GM19240 (cell line): ENCODE results near the gene ACVR1.
"Not testable (repeated sequence)": the region's sequence is repeated elsewhere in the genome, so short reads cannot be mapped to it uniquely, and the experiment has no call there.

Experiments used
- DNase-seq: peaks from one replicate; pipeline ENCODE4 v3.0.0; 2011; ENCODE audit warnings: low spot score; ENCODE audit not compliant: insufficient read length

Gene ACVR1

DNA sequence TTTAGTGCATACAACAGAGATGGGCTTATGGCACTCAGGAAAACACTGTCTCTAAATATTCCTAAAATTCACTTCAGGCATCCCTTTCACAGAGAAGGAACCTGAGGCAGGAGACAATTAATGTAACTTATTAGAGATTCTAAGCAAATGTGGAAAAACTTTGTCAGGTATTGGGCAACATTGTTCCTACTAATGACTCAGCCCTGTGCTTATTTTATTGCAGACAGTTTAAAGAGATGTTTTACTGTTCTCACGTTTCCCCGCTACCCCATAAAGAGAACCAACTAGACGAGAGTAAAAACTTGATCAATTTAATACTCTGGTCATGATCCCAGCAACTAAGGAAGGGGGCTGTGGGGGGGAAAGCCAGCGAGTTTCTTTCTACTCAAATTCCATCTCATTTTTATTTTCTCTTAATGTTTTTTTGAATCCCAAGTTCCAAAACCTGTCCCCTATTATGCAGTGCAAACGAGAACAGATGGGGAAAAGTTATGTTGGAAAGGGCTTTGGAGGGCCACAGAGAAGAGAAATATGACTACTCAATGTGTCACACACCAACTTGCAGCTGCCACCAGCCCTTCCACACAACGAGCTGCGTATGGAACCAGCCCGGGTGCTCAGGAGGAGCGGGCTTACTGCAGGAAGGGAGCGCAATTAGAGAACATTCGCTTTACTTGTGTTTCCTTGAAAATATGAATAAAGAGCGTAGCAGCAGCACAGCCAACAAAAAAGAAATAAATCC lies 18.7 kb upstream of the ACVR1 start:
- DNase-seq = no peak

DNA sequence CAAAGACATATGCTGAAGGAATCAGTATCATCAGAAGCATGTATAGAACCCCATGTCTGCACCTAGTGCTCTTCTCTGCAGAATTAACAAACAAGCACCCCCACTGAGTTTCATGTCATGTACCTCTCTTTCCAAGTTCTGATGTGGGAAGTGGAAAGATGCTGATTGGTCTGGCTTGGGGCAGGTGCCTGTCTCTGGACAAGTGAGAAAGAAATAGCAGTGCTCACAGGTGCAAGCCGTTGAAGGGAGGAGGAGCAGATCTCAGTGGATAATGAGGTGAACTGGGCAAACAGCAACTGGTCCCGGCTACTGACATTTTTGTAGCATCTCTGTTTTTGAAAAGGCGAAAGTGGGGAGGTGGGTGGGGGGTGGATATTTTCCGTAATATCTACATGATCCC lies 17.5 kb upstream of the ACVR1 start:
- DNase-seq = no peak

DNA sequence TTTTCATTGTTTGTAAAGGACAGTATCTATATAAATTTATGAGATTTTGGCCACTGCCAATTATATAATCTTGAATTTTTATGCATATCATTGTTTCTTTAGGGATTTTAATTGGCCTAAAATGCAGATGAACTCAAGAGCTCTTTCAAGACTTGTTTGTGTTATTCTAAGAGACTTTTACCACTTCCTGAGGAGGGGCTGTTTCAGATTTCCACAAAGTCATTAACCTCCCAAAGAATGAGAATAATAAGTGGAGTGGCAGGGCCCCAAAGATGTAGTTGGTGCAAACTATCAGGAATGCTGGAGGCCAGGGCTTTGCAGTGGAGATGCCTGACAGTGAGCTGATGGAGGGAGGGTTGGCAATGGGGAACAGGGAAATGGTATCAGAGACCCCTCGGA lies 15.5 kb upstream of the ACVR1 start:
- no peak for DNase-seq

DNA sequence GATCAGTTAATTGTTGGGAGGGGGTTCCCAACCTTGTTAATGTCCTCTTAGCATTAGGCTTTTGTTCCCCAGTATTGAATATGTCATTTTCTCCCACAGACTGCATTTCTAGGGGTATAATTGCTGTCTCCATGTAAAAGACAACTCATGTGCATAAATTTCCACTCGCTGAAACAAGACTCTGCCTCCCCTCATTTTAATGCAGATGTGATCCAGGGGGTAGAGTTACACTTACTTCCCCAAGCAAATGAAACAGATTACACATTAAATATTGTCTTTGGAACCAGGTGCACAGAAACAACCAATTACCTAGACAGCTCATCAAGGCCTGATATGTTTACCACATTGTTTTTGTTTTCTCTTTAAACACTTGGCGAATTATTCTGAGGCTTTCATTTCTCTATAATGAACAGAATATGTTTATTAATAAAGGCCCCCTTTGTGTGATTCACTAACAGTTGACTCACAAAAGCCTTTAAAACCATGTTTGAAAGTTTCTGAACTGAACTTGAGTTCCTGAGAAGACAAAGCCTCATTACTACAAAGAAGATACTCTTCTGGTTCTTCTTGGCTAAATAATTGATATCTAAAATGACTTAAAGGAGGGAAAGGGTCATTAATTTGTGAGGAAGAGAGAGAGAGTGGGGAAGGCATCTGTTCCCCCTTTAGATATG lies 15.0 kb upstream of the ACVR1 start:
- DNase-seq = no peak

DNA sequence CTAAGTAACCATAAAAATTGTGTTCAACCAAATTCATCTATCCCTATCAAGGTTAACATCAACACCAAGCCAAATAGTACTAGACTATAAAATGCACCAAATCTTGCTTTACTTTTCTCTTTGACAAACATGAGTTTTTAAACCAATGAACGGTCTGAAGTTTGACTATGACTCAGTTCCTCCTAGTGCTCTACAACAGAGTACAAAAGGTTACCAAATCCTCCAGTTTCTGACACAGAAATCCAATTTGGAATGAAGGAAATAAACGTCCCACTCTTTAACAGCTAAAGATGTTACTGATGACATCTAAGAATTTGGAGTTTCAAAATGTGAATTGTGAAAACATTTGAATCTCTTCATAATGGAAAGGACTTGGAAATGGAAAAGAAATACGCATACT lies 11.8 kb upstream of the ACVR1 start:
- DNase-seq = no peak

DNA sequence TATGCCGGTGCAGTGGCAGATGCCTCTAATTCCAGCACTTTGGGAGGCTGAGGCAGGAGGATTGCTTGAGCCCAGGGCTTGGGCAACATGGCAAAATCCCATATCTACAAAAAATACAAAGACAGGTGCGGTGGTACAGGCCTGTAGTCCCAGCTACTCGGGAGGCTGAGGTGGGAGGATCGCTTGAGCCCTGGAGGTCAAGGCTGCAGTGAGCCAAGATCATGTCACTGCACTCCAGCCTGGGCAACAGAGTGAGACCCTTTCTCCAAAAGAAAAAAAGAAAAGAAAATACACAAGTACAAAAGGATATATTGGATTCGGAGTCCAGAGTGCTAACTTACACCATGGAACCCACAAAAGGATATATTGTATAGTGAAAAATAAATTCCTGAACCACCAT lies 8.4 kb upstream of the ACVR1 start:
- DNase-seq = not testable (repeated sequence)

DNA sequence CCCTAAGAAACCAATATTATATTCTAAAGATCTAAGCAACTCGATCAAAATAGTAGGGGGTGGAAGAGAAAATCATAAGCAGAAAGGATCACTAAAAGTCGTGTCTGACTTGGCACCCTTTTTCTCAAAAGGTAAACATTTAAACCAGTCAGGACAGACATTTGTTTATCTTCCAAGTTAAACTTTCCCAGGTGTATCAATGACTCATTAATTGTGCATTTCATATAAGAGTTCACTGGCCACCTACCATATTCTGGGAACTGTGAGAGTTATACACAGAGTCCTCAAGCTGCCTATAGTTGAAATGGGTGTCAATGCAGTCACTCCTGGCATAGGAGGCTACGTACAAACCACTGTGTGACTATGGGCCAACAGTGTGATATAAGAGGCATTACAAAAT lies 4.8 kb upstream of the ACVR1 start:
- DNase-seq = no peak

DNA sequence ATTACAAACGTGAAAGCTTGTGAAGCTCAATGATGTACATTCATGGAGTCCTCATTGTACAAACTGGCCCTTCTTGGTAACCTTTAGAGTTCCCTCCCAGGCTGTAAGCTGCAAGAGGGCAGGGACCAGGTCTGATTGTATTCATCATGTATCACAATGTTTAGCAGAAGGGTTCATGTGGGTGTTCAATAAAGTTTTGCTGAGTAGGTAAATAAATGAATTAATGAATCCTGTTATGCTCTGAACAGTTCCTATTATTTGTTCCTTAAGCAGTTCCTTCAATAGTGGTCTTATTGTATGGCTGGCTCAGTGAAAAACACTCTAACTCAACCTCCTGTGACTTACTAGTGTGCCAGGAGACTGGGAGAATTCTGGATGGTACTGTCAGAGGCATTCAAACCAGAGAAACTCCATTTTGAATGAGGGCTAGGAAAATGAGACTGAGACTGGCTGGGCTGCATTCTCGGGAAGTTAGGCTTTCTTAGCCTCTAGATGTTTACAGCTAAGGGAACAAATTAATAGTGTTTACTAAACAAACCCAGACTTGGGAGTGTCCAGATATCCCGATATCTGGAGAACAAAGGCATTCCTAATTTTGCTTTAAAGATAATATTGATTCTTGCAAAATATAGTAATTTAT lies 1.8 kb upstream of the ACVR1 start:
- no peak for DNase-seq

DNA sequence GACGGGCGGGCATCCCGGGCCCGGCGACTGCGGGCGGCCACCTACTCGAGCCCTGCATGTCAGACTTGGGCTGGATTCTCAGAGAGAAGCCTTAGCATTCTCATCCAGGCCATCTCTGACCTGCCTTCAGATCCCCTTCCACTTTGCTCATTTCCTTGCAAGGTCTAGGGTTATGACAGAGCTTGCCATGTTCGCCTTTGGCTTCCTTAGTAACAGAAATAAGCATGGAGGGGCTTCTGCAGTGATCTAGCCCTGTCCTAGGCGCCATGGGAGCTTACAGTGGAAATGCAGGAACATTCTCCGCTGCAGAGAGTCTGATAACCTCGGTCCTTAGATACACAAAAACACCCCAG lies 632 bp upstream of the ACVR1 start:
- no peak for DNase-seq

DNA sequence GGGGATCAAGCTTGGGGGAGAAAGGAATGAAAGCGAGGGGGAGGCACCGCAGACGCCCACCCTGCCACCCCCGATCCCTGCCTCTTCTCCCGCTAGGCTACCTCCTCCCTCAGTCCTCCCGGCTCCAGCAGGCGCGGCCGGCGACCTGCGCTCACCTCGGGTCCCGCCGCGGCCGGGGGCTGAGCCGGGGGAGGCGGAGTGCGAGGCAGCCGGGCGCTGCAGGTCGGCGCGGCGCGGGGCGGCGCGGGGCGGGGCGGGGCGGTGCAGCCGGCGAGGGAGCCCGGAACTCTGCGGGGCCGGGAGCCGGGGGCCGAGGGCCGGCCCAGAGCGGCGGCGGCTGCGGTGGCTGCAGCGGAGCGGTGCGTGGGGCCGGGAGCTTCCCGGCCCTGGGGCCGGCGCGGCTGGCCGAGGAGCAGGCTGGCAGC lies 477 bp downstream of the ACVR1 start:
- no peak for DNase-seq

DNA sequence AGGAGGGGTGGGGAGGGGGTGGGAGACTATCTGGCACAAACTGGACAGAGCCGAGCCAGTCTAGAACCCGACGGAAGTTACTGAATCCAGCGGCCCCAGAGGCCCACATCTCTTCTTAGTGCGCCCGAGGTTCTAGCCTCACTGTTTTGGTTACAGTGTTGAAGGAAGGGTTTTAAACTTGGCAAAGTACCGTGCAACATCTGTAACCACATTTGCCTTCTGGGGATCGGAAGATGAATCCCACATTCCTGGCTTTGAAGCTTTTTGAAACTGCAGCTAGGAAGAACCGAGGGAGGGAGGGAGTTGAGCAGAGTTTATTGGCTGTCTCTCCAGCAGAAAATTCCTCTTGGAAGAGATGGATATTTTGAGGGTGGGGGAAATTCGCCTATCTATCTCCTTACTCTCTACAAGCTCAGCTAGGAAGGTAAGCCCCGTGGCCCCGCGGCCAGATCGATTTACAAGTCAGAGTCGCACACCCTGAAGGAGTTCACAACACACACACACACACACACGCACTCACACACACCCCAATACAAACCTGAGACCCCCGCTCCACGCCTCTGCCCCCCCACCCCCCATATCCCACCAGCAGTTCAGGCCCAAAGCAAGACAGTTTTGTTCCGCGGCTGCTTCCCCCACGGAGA lies 1.0 kb downstream of the ACVR1 start:
- no peak for DNase-seq

DNA sequence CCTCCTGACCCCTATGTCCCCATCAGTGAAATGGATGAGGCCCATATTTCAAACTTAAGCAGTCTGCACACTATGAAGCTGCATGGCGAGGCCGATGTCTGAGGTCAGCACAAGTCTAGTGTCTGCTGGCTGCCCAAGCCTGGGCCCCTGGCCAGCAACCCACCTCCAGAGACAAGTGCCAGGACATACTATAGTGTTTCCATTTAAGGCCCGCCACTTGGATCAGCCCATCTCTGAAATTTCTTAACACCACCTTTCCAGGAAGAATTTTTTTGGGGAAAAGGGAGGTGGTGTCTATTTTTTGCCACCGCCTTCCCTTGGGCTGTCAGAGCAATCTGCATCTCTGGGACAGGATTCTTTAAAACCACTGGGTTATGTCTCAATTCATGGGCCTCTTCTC lies 1.8 kb downstream of the ACVR1 start:
- no peak for DNase-seq

DNA sequence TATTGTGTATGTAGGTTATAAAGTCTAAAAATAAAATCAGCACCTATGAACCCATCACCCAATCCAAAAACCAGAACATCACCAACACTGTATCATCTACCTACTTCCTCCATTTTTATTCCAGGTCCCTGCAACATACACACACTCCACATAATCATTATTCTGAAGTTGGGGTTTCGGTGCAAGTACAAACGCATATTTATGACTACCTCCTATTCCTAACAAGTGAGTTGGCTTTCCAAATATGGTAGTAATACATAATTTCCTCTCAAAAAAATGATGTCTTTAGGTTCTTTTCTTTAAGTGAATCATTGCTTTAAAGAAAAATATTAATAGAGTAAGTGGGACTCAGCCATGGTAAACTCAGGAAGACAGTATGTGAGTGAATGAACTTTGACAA lies 3.3 kb downstream of the ACVR1 start:
- no peak for DNase-seq

DNA sequence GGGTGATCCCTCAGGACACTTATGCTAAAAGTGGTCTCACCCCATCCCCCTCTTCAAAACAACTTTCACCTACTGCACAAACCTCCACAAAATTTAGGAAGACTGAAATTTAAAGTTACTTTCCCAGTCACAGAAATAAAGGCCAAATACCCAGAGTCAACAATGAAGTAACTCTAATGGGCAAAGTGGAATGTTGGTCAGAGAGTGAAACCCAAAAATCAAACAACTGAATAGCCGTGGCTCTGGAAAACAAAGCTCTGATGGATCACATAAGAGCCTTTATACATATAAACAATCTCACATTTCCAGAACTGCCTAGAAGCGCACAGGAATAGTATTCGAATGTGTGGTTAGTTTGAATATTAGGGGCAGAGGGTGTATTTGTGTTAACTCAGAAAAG lies 4.7 kb downstream of the ACVR1 start:
- DNase-seq = no peak

DNA sequence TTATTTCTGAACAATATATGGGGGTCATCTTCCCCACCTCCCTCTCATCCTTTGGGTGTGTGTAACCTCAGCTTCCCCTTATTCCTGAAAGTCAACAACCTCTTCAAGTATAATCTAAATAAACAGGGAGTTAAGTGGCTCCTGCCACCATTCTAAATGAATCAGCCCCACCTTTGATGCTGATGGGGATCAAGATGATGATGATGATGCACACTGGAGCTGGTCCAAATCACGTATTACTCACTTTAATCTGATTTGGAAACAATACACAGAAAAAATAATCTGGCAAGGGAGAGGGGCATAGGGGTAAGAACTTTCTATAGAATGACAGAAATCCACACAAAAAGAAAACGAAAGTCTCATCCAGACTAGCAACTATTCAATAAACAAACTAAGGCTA lies 7.1 kb downstream of the ACVR1 start:
- DNase-seq = no peak

DNA sequence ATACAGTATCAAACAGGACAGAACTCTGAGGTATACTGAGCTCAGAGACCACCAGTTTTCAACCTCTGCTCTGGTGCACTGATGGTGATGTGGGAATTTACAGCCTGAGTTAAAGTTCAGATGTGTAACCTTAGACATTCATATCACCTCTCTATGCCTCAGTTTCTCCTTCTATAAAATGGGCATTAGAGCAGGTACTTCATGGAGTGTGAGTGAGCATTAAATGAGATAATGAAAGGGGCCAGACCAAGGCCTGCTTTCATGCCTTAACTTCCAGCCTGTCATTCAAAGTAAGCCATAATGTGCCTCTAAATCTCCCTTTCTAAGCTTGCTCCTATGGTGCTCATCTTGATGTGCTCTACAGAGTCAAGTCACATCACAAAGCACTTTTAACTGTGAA lies 8.4 kb downstream of the ACVR1 start:
- no peak for DNase-seq

DNA sequence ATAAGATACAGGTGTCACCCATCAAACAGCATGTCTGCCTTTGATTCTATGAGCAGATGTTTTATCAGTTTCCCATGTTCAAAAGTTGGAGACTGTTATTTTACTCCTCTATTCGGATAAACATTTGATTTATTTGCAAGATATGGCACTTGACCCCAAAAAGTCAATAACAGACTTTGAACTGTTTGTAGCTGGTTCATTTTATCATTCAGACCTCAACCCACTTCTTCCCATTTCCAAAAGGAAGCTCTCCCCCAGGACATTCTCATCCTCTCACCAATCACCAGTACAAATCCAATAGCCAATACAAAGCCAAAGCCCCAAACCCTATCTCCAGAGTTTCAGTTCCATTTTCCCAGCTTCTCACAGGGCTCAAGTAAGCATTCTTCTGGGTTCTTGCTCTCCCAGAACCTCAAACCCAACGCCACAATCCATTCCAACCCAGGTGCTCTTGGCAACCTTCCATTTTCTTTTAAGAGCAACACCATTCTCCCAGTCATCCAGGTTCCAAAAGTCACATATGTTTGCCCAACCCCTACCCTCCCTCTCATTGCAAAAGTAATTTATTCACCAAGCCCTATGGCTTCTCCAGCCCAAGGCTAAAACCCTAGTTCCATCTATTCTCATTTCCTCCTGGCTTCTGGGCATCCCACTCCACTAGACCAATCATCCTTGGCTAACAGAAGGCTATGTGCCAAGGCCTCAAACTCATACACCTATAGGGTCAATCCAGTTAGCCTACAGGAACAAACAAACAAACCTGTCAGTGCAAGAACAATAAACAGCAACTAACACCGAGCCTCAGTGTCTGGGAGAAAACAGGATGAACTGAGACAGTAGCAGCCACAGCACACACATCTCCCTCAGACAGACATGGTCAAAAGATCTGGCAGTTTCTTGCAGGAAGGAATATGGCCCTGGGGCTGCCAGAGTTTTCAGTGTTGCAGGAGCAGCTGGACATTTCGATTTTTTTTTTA lies 9.2 kb downstream of the ACVR1 start:
- DNase-seq = no peak

DNA sequence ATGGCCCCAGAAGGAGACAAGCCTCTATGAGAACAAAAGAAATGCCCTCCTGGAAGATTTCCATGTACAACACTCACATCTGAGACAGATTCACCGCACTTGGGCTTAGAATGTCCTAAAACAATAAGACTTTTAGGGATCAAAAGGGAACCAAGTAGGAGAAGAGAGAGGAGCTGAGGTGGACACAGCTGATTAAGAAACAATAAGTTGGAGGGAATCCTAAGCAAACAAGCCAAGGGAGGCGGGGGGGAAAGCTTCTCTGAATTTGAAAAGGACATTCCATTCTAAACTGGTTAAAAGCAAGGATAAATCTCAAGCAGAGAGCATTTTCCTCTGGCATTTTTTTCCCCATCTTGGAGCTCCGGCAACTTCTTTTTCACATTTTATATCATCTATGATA lies 9.9 kb downstream of the ACVR1 start:
- DNase-seq = no peak

DNA sequence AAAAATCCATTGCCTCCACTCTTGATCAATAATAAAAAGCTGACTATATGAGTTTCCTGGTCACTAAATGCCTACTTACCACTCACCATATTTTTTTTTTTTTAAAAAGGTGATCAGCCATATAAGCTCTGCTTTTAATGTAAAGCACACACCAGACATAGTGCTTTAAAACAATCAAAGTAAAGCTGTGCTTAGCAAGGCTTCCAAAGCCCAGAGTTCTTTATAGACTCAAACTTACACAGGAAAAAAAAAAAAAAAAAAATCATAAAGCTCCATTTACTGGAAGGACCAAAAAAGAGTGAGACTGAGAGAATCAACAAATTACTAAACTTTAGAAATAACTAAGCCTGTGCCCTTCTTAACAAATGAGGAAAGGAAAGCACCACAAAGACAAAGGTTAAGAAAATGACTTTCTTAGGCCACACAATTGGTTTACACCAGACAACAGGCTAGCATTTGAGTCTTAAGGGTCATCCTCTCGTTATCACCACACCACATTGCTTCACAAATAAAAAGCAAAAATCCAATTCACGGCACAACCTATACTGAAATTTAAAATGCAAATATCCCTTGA lies 11.2 kb downstream of the ACVR1 start:
- DNase-seq = no peak

DNA sequence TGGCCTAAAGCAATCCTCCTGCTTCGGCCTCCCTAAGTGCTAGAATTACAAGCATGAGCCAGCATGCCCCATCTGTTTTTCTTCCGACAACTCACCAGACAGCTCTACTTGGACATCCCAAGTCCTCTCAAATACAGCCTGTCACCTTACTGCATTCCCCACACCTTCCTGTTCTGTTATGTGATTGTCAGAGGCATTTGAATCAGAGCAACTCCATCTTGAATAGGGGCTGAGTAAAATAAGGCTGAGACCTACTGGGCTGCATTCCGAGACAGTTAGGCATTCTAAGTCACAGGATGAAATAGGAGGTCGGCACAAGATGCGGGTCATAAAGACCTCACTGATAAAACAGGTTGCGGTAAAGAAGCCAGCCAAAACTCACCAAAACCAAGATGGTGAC lies 17.3 kb downstream of the ACVR1 start:
- DNase-seq = no peak

DNA sequence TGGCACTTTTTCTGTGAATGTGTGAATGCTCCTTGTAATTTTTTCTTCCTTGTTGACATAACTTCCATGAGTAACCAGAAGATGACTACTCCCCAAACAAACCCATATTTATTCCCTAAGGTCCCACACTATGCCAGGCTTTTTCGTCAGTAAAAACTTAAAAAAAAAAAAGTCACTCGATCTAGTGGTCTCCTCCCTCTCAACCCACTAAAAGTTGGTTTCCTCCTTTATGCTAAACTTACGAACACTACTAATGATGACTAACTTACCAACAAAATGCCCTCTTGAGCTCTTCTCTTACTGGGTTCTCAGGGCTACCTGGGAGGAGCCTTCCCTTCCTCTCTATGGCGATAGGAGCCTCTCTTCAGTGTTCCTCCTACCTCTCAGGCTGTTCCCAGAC lies 18.2 kb downstream of the ACVR1 start:
- DNase-seq = no peak
